HCT116 (cell line): ENCODE data around the gene SNRPA1. TPM values are rescaled to one million over a fixed set of nuclear protein-coding genes. Genes with fewer than 3 reads are reported as not detected.

ENCODE experiments used
- ATAC-seq: fragments of 200-7000 bp; cut with Tn5 transposase; 2 replicates; pipeline ENCODE4 v1.9.1; 2020; ENCODE audit warnings: mild to moderate bottlenecking, moderate library complexity
- BruUV-seq: library from RNA; stranded (reverse); fragments of 400-500 nt; replicated peaks from 2 replicates; lab custom pipeline; 2021; lab: Mats Ljungman, UMichigan
- CTCF ChIA-PET: fragments of 300-600 bp; sonication (Branson Sonifier 250); formaldehyde crosslinking; loops from one replicate; lab custom pipeline; 2021; ENCODE audit warnings: antibody characterized with exemption; lab: Charles Lee
- POLR2A ChIA-PET: fragments of 300-600, 350-600 bp; sonication (Branson Sonifier 250); formaldehyde crosslinking; loops from one replicate; lab custom pipeline; 2021; ENCODE audit warnings: antibody characterized with exemption; lab: Charles Lee
- RAD21 ChIA-PET, 2 experiments: fragments of 300-600 bp; sonication (Branson Sonifier 250); formaldehyde crosslinking; loops; one replicate each; lab custom pipeline; 2023; ENCODE audit warnings: low total read pairs in 2 of 2; ENCODE audit not compliant: uncharacterized antibody in 2 of 2, unreplicated experiment in 2 of 2, low non-redundant PET in 1 of 2; lab: Charles Lee
- DNase-seq: peaks from one replicate; pipeline ENCODE4 v3.0.0-alpha.2; 2010; ENCODE audit warnings: low read depth, low spot score
- H2AFZ ChIP-seq: fragments of 200-600 bp; shearing (Covaris generic), sonication (generic); 2 replicates; pipeline ENCODE4 v1.6.1; 2017; ENCODE audit warnings: low read depth, mixed run types, mixed read lengths, antibody characterized with exemption, low read length; ENCODE audit not compliant: poor library complexity, severe bottlenecking
- H3K27ac ChIP-seq: 2 replicates; pipeline ENCODE4 v1.5.1; 2012; ENCODE audit warnings: low read depth, low read length
- H3K27me3 ChIP-seq: fragments of 200-600 bp; sonication (generic); 2 replicates; pipeline ENCODE4 v1.6.1; 2016; ENCODE audit warnings: mixed run types, low read length, mixed read lengths; ENCODE audit not compliant: insufficient read depth
- H3K36me3 ChIP-seq, 2 experiments: fragments of 200-500 bp in 1 of 2; fragments of 200-600 bp in 1 of 2; sonication (Bioruptor generic) in 1 of 2; sonication (generic) in 1 of 2; 2 replicates each; pipeline versions ENCODE4 v1.5.1 to v1.6.1; 2014 to 2016; ENCODE audit warnings: low read length in 2 of 2, inconsistent platforms in 1 of 2, mixed read lengths in 1 of 2, mixed run types in 1 of 2; ENCODE audit not compliant: insufficient read depth in 2 of 2, control insufficient read depth in 1 of 2
- H3K4me1 ChIP-seq, 2 experiments: fragments of 200-600 bp in 1 of 2; sonication (generic) in 1 of 2; 2 replicates each; pipeline versions ENCODE4 v1.5.1 to v1.6.1; 2012 to 2017; ENCODE audit warnings: low read length in 2 of 2, inconsistent platforms in 1 of 2, mild to moderate bottlenecking in 1 of 2, mixed read lengths in 1 of 2, mixed run types in 1 of 2, moderate library complexity in 1 of 2; ENCODE audit not compliant: insufficient read depth in 2 of 2, control insufficient read depth in 1 of 2
- H3K4me2 ChIP-seq: fragments of 200-600 bp; sonication (generic); 2 replicates; pipeline ENCODE4 v1.6.1; 2017; ENCODE audit warnings: mixed run types, low read length, mixed read lengths
- H3K4me3 ChIP-seq, 2 experiments: fragments of 200-600 bp in 1 of 2; sonication (generic) in 1 of 2; replicated peaks in 1 of 2; 2 replicates each; pipeline ENCODE4 v1.5.1; 2011 to 2016; ENCODE audit warnings: low read length in 2 of 2, control low read depth in 1 of 2, low read depth in 1 of 2, mild to moderate bottlenecking in 1 of 2, mixed read lengths in 1 of 2, mixed run types in 1 of 2
- H3K79me2 ChIP-seq: fragments of 200-600 bp; sonication (generic); 2 replicates; pipeline ENCODE4 v1.6.1; 2017; ENCODE audit warnings: mild to moderate bottlenecking, mixed run types, low read length, moderate library complexity, mixed read lengths; ENCODE audit not compliant: insufficient read depth
- H3K9ac ChIP-seq: fragments of 200-600 bp; sonication (generic); 2 replicates; pipeline ENCODE4 v1.6.1; 2016; ENCODE audit warnings: low read length, mixed read lengths
- H3K9me2 ChIP-seq: fragments of 200-600 bp; sonication (generic), shearing (Covaris generic); 2 replicates; pipeline ENCODE4 v1.6.1; 2017; ENCODE audit warnings: mixed run types, mild to moderate bottlenecking, moderate library complexity; ENCODE audit not compliant: insufficient read depth
- H3K9me3 ChIP-seq, 2 experiments: fragments of 200-500 bp in 1 of 2; fragments of 200-600 bp in 1 of 2; sonication (Bioruptor generic) in 1 of 2; sonication (generic) in 1 of 2; 2 replicates each; pipeline ENCODE4 v1.6.1; 2014 to 2017; ENCODE audit warnings: low read length in 2 of 2, mixed read lengths in 2 of 2, inconsistent platforms in 1 of 2, low read depth in 1 of 2, mild to moderate bottlenecking in 1 of 2, mixed run types in 1 of 2, moderate library complexity in 1 of 2; ENCODE audit not compliant: control insufficient read depth in 1 of 2, insufficient read depth in 1 of 2
- H4K20me1 ChIP-seq: fragments of 200-600 bp; sonication (generic), shearing (Covaris generic); 2 replicates; pipeline ENCODE4 v1.6.1; 2017; ENCODE audit warnings: mixed run types, mild to moderate bottlenecking, moderate library complexity; ENCODE audit not compliant: insufficient read depth
- CBX3 ChIP-seq: IDR thresholded peaks from 2 replicates; pipeline ENCODE4 v1.6.1; 2012; ENCODE audit warnings: low read depth
- CTCF ChIP-seq, 3 experiments: fragments of 200-600 bp in 1 of 3; sonication (generic) in 1 of 3; IDR thresholded peaks in 2 of 3; conservative IDR thresholded peaks in 1 of 3; 2 replicates each; pipeline ENCODE4 v1.5.1; 2012 to 2017; ENCODE audit warnings: low read depth in 2 of 3, low read length in 2 of 3, antibody characterized with exemption in 1 of 3, borderline replicate concordance in 1 of 3, control low read depth in 1 of 3, mild to moderate bottlenecking in 1 of 3, mixed read lengths in 1 of 3, mixed run types in 1 of 3, moderate library complexity in 1 of 3; ENCODE audit not compliant: insufficient read depth in 1 of 3
- EZH2 ChIP-seq: fragments of 200-600 bp; sonication (generic); IDR thresholded peaks from 2 replicates; pipeline ENCODE4 v1.6.1; 2017; ENCODE audit warnings: antibody characterized with exemption, mixed run types
- EZH2phosphoT487 ChIP-seq: fragments of 200-600 bp; IDR thresholded peaks from 2 replicates; pipeline ENCODE4 v1.6.1; 2018; ENCODE audit warnings: antibody characterized with exemption, borderline replicate concordance
- FOSL1 ChIP-seq: IDR thresholded peaks from 2 replicates; pipeline ENCODE4 v1.6.1; 2012; ENCODE audit warnings: low read depth
- MAX ChIP-seq: IDR thresholded peaks from 2 replicates; pipeline ENCODE4 v1.6.1; 2012
- POLR2A ChIP-seq: IDR thresholded peaks from 2 replicates; pipeline ENCODE4 v1.7.0; 2011; ENCODE audit warnings: borderline replicate concordance; ENCODE audit not compliant: insufficient read depth, insufficient read length; ENCODE audit errors: extremely low read depth
- POLR2AphosphoS5 ChIP-seq: IDR thresholded peaks from 2 replicates; pipeline ENCODE4 v1.6.1; 2011; ENCODE audit warnings: mild to moderate bottlenecking, low read depth, low read length, moderate library complexity
- RAD21 ChIP-seq: IDR thresholded peaks from 2 replicates; pipeline ENCODE4 v1.6.1; 2012; ENCODE audit warnings: low read depth, mild to moderate bottlenecking
- SRF ChIP-seq: IDR thresholded peaks from 2 replicates; pipeline ENCODE4 v1.6.1; 2012; ENCODE audit warnings: low read depth
- TCF7L2 ChIP-seq: IDR thresholded peaks from 2 replicates; pipeline ENCODE4 v1.7.0; 2011; ENCODE audit warnings: borderline replicate concordance, inconsistent platforms; ENCODE audit not compliant: insufficient read depth, insufficient read length; ENCODE audit errors: extremely low read depth
- YY1 ChIP-seq: IDR thresholded peaks from 2 replicates; pipeline ENCODE4 v1.6.1; 2011; ENCODE audit warnings: low read length, low read depth, moderate library complexity, mild to moderate bottlenecking; ENCODE audit not compliant: insufficient replicate concordance; ENCODE audit errors: extremely low read depth
- ZBTB33 ChIP-seq: IDR thresholded peaks from 2 replicates; pipeline ENCODE4 v1.6.1; 2011; ENCODE audit warnings: mild to moderate bottlenecking, low read length, moderate library complexity; ENCODE audit not compliant: insufficient replicate concordance; ENCODE audit errors: extremely low read depth
- ZFX ChIP-seq: fragments of 450-650 bp; IDR thresholded peaks from 2 replicates; pipeline ENCODE4 v1.6.1; 2017
- intact Hi-C: fragments of 100-400 bp; cut with micrococcal nuclease; formaldehyde crosslinking; loops from 2 replicates; pipeline ENCODE4 v1.10.0; 2022
- total RNA-seq: library from RNA; stranded (reverse); gene quantifications from one replicate; pipeline ENCODE4 v1.2.1, GENCODE V29; 2021; ENCODE audit not compliant: unreplicated experiment

SNRPA1 gene
- total RNA-seq, 1 experiment from 2014 or later: 104 TPM

- no peak overlapping the region for H2AFZ ChIP-seq
- no peak for DNase-seq
- POLR2A ChIA-PET: no interaction called here
- no peak overlapping the region for H3K4me3 ChIP-seq
- H3K79me2 ChIP-seq: no peaks in the 10 kb centered on the region
- CTCF ChIA-PET: no interaction called here
- no peak overlapping the region for H3K4me2 ChIP-seq
- RAD21 ChIA-PET: no interaction called here
- no peaks in the 10 kb centered on the region for H3K9me3 ChIP-seq
- TF ChIP-seq ZFX: no peak
- TF ChIP-seq MAX: no peak
- TF ChIP-seq EZH2phosphoT487: no peak
- no peak for TF ChIP-seq YY1
- TF ChIP-seq, all 23 proteins: peak for 0
- H3K36me3 ChIP-seq: no peaks in the 10 kb centered on the region
- H3K9me2 ChIP-seq: no peaks in the 10 kb centered on the region
- H3K27ac ChIP-seq: no peak overlapping the region
- no peaks in the 10 kb centered on the region for H4K20me1 ChIP-seq
- no peak overlapping the region for H3K9ac ChIP-seq
- no peaks in the 10 kb centered on the region for H3K4me1 ChIP-seq
- ATAC-seq: no peak
- intact Hi-C loops: no loop called here
- H3K27me3 ChIP-seq: no peaks in the 10 kb centered on the region
- no TSS peak for BruUV-seq
These were observed 19.5 kb upstream of the SNRPA1 start for GRCh38 chr15:101314336-101315125.

- ATAC-seq: no peak
- Histone ChIP-seq H3K79me2 (no peaks in the 10 kb centered on the region), H3K27me3 (no peaks in the 10 kb centered on the region), H3K27ac (no peak overlapping the region), H3K9me2 (no peaks in the 10 kb centered on the region), H3K4me1 (no peaks in the 10 kb centered on the region), H3K9me3 (no peaks in the 10 kb centered on the region), H4K20me1 (no peaks in the 10 kb centered on the region), H3K9ac (no peak overlapping the region), H3K36me3 (no peaks in the 10 kb centered on the region), H2AFZ (no peak overlapping the region), H3K4me2 (no peak overlapping the region), H3K4me3 (no peak overlapping the region)
- no TSS peak for BruUV-seq
- ChIA-PET POLR2A (no interaction called here), RAD21 (no interaction called here), CTCF (interaction anchor here (0.6 kb wide), 1 partner anchor 13 kb away, joined by 3 read pairs; no protein-coding TSS in a partner anchor)
- no peak for DNase-seq
- intact Hi-C loops: no loop called here
- TF ChIP-seq POLR2AphosphoS5 (no peak), TCF7L2 (no peak), EZH2phosphoT487 (no peak), POLR2A (no peak), ZBTB33 (no peak), EZH2 (no peak), FOSL1 (no peak), SRF (no peak), CTCF (IDR thresholded peaks at IDR 0.05 in 2 of 3, conservative IDR thresholded peaks at IDR 0.05 in 1 of 3; ENCODE audit: borderline replicate concordance in 1 of 3, insufficient read depth in 1 of 3, low read depth in 2 of 3, low read length in 2 of 3) (no peak), RAD21 (no peak), ZFX (no peak), CBX3 (no peak)
These were observed 18.2 kb upstream of the SNRPA1 start for GRCh38 chr15:101313041-101313761.
